Medulla oblongata (tissue), 1 donor: ENCODE results near the gene MAP1LC3B2.
A peak's percentile ranks its signal among the peaks of the same experiment; 100 is the strongest.
"Not testable (repeated sequence)": the region's sequence is repeated elsewhere in the genome, so short reads cannot be mapped to it uniquely, and the experiment has no call there.

ENCODE experiments used
- DNase-seq: peaks from one replicate; pipeline ENCODE4 v3.0.0-alpha.2; 2015; ENCODE audit errors: extremely low spot score

The MAP1LC3B2 gene

GRCh38 chr12:116558280-116559161 is 660 bp upstream of the MAP1LC3B2 start:
- no peak for DNase-seq

DNA sequence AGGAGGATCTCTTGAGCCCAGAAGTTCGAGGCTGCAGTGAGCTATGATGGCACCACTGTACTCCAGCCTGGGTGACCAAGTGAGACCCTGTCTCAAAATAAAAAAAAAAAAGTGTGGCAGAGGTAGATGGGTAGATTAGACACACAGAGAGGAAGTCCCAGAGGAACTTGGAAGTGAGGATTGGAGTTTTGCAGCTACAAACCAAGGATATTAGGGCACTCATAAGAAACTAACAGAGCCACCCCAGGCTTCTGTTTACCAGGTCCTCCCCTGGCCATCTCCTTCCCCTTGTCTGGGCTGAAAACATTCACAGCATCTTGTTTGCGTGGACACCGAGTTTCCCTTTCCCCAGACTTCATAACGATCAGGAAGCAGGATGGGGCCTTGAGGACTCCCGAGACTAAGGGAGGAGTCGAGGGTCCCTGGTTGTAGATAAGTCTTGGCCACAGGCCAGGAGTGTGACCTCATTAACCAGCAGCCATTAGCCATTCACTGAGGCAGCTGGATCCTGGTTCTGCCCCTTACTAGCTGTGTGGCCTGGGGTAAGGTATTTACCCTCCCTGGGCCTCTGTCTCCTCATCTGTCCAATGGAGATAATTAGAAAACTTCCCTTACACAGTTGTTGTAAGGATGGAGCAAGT is 2.1 kb downstream of the MAP1LC3B2 start:
- no peak for DNase-seq

DNA sequence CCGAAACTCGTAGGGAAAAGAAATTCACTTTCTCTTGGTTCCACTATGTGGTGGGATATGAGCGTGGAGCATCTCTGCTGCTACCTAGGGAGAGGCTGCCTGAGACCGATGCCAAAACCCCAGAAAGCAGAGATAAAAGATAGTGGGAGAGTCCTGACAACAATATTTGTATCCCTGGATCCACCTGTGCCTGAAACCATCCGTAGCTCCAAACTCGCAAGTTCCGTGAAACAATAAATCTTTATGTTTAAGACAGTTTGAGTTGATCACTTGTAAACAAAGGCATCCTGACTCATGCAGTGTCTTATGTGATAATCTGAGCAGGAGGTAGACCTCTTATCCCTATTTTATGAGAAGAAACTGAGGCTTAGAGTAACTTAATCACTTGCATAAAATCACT is 2.9 kb downstream of the MAP1LC3B2 start:
- no peak for DNase-seq

DNA sequence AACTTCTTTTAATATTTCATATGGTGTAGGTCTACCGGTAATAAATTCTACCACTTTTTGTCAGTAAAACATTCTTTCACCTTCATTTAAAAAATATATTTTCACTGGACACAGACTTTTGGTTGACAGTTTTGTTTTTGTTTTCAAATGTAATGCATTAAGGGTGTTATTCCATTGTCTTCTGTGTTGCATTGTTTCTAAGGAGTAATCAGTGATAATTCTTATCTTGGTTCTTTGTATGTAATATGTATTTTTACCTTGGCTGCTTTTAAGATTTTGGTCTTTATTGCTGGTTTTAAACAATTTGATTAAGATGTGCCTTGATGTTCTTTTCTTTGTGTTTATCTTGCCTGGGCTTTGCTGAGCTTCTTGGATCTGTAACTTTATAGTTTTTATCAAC is 4.1 kb downstream of the MAP1LC3B2 start:
- no peak for DNase-seq

DNA sequence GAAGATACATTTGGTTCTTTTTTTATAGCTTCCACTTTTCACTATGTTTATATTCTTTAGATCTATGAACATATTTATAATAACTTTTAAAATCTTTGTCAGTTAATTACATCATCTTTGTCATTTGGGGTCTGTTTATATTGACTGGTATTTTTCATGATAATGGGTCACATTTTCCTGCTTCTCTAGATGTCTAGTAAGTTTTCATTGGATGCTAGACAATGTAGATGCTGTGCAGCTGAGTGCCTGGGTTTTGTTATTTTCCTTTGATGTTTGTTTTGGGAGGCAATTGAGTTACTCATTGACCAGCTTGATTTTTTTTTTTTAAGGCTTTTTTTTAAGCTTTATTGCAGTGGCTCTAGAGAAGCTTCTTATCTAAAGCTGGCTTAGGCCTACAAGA is 4.9 kb downstream of the MAP1LC3B2 start:
- DNase-seq, result no peak

- not testable (repeated sequence) for DNase-seq
These were observed 6.0 kb downstream of the MAP1LC3B2 start for GRCh38 chr12:116565221-116565620.

DNA sequence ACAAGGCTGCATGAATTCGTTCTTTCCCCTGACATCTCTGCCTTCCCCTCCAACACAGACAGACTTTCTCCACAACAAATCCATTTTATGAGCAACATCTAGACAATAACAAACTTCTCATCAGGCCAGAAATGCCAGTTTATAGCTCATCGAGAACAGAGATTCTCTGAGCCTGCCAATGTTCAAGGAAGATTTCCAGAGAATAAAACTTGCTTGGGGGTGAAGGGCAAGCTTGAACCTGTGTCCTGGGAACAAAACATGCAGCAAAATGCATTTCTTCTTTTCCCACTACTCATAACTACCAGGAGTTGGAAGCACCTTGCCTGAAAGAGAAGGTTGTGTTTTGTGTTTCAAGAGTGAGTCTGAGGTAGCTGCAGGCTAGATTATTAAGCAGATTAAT is 6.8 kb downstream of the MAP1LC3B2 start:
- no peak for DNase-seq

DNA sequence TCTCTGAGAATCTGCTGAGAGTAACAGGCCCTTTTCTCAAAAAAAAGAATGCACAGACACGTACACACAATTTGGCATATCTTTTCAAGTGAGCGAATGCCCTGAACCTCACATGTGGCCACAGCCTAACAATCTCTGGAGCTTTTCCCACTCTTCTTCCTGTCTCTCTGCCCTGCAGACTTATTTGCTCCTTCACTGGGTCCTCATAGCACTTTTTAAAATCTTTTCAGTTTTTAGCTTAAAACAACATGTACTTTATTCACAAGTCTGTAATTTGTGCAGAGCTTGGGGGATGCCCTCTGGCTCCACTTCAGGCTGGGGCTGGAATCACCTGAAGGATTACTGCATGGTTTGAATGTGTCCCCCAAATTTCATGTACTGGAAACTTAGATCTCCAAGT is 9.0 kb downstream of the MAP1LC3B2 start:
- no peak for DNase-seq

DNA sequence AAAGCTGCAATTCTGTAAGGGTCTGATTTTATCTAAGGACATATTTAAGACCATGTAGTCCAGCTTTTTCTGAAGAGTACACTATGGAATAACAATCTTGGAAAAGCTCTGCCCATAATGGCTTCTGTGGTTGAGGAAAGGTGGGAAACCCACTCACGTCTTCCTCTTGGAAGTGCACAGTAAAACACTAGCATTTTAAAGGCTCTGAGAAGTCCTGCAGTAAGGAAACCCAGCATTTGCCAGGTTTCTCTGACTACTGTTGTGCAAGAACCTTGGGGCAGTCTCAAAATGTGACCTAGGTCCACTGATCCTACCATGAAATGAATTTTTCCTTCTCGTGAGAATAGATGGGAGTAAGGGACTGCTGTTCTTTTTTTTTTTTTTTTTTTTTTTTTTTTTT is 11.9 kb downstream of the MAP1LC3B2 start:
- no peak for DNase-seq

- DNase-seq, result no peak
These were observed 14.6 kb downstream of the MAP1LC3B2 start for GRCh38 chr12:116573776-116574175.

DNA sequence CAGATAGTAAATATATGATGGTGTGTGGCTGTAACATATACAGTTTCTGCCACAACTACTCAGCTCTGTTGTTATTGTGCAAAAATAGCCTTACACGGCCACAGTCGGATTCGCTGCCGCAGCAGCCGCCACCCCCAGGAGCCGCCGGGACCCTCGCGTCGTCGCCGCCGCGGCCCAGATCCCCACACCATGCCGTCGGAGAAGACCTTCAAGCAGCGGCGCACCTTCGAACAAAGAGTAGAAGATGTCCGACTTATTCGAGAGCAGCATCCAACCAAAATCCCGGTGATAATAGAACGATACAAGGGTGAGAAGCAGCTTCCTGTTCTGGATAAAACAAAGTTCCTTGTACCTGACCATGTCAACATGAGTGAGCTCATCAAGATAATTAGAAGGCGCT is 16.6 kb downstream of the MAP1LC3B2 start:
- DNase-seq, result not testable (repeated sequence)

DNA sequence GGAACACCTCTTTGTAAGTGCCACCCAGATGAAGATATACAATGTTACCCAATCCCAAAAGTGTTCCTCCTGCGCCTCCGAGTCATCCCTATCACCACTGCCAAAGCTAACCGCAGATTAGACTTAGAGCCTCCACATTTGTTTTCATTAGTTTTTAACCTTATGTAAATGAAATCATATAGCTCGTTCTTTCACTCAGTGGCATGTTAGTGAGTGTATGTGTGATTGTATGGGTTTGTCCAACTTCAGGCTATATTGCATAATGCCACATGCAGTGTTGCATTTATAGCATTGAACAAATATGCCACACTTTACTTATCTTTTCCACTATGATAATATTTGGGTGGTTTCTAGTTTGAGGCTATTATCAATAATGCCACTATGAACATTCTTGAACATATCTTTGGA is 18.0 kb downstream of the MAP1LC3B2 start:
- no peak for DNase-seq

GRCh38 chr12:116578051-116578450 is 18.9 kb downstream of the MAP1LC3B2 start:
- no peak for DNase-seq

DNA sequence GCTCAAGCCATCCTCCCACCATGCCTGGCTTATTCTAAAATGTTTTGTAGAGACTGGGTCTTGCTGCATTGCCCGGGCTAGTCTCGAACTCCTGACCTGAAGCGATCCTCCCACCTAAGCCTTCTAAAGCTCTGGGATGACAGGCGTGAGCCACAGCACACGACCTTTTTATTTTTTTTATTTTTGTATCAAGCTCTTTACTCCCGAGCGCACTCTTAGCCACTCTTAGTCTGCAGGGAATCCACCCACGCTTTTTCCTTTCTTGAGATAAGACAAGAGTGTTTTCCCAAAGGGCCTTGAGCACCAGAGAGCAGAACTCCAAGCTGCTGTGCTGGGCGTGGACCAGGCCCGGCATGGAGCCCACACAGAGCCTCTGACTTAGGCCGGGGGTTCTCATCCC is 23.4 kb downstream of the MAP1LC3B2 start:
- DNase-seq, result no peak

DNA sequence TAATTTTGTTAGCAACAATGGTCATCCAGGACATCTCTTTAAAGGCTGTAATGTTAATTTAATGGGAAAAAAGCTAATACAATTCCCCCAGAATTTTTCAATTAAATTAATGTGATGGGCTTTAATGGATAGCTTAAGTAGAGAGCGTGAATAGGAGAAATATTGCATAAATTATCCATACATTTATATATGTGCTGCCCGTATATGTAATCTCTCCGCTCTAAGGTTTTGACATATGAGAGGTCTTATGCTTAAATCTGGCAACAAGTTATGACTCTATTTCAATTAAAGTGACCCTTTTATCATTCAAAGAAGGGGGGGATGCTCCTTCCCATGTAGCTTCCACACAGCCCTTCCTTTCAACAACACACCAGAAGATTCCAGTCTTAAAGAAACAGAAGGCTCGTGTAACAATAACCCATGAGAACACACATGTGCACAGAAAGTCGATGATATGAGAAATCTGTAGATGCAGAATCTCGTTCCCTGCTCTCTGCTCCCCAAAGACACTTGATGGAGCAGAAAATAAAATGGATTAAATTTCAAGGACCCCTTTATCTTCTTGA is 24.0 kb downstream of the MAP1LC3B2 start:
- no peak for DNase-seq

DNA sequence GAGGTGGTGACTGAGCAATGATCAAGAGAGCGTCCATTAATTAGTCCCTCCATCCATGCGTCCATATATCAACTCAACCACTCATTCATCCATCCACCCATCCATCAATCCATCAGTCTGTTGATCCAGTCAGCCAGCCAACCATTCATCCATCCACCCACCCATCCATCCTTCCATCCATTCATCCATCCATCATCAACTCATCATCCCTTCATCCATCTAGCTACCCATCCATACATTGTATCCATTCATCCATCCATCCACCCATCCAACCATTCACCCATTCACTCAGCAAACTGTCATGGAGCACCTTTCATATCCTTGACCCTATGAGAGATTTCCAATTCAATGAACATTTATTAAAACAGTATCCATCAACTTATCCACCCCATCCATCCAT is 28.1 kb downstream of the MAP1LC3B2 start:
- no peak for DNase-seq

- DNase-seq, result no peak
These were observed 29.3 kb downstream of the MAP1LC3B2 start for GRCh38 chr12:116588390-116589028.

GRCh38 chr12:116589581-116589980 is 30.4 kb downstream of the MAP1LC3B2 start:
- no peak for DNase-seq

GRCh38 chr12:116590561-116590960 is 31.4 kb downstream of the MAP1LC3B2 start:
- DNase-seq, result no peak

DNA sequence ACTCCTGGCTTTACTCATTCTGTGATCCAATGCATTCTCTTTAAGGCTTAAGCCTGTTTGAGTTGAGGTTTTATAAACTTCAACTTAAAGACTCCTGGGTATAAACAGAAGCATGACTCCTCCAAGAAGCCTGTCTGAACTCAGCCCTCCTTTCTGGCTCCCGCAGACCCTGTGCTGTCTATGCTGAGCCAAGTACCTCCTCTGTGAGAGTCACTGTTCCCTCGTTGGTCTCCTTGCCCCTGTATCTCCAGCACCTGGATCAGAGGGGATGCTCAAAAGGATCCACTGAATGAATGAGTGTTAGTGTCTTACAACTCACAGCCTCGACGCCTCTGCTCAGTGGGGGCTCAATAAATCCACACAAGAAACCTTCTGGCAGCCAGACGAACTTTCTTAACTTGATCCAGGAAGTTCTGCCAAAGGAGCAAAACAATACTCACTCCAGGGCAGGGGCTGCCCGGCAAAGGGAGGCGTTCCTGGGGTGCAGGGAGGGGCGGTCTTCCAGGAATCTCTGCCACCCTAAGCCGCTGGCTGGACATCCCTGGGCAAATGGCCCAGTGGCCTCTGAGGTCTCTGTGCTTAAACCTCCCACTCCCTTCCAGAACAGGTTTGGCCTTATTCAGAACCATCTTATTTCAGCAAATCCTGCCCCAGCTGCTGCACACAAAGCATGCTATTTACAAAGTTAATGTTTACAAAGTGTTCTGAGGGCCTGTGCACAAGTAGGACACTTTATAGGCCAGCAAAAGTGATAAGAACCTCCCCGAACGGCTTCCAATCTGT is 32.9 kb downstream of the MAP1LC3B2 start:
- DNase-seq, result peak; percentile 62

GRCh38 chr12:116592731-116593130 is 33.5 kb downstream of the MAP1LC3B2 start:
- DNase-seq, result no peak
